Activated T-cell treated with anti-CD3 and anti-CD28 coated beads, Interleukin-2, amount 50 U/mL, for 72 hours (primary cell): Measurements from ENCODE around the gene STK32C. TPM values are rescaled to one million over a fixed set of nuclear protein-coding genes. Genes with fewer than 3 reads are reported as not detected.

Experiments
- ATAC-seq, 2 donors: fragments of 150-1000 bp; cut with Tn5 transposase; replicated peaks in 1 of 2; 2 replicates each; pipeline ENCODE4 v1.10.0; 2021; ENCODE audit warnings: moderate library complexity in 2 of 2, mild to moderate bottlenecking in 1 of 2
- DNase-seq, 2 donors: peaks; one replicate each; pipeline ENCODE4 v3.0.0; 2021 to 2022; ENCODE audit warnings: mixed read lengths in 1 of 2
- H3K27ac Mint-ChIP-seq: one replicate; pipeline ENCODE4 v1.8.0; 2022; ENCODE audit warnings: mild to moderate bottlenecking, moderate library complexity, mixed read lengths
- H3K27me3 Mint-ChIP-seq: one replicate; pipeline ENCODE4 v1.8.0; 2022; ENCODE audit warnings: low read depth, mixed read lengths
- H3K36me3 Mint-ChIP-seq, 2 donors: one replicate each; pipeline ENCODE4 v1.8.0; 2022; ENCODE audit warnings: mixed read lengths in 2 of 2, mild to moderate bottlenecking in 1 of 2; ENCODE audit not compliant: insufficient read depth in 2 of 2
- H3K4me1 Mint-ChIP-seq: one replicate; pipeline ENCODE4 v1.8.0; 2022; ENCODE audit warnings: low read depth, mixed read lengths
- H3K4me3 Mint-ChIP-seq, 2 donors: one replicate each; pipeline ENCODE4 v1.8.0; 2022; ENCODE audit warnings: mild to moderate bottlenecking in 2 of 2, mixed read lengths in 2 of 2, moderate library complexity in 2 of 2
- H3K9me3 Mint-ChIP-seq, 2 donors: one replicate each; pipeline ENCODE4 v1.8.0; 2022; ENCODE audit warnings: mixed read lengths in 2 of 2
- total RNA-seq, 2 donors: library from RNA; stranded (reverse); gene quantifications; one replicate each; pipeline ENCODE4 v1.2.3, GENCODE V29; 2022

The STK32C gene
- total RNA-seq, 2 donors from 2014 or later: 17.2 to 22.7 TPM

GRCh38 chr10:132309879-132310591 is 2.3 kb upstream of the STK32C start:
- H3K9me3 Mint-ChIP-seq: peaks cover 0 to 3% of the 10 kb centered on the region in 2 donors
- H3K4me1 Mint-ChIP-seq: peaks cover 19% of the 10 kb centered on the region
- H3K36me3 Mint-ChIP-seq: peaks cover 1 to 2% of the 10 kb centered on the region in 2 donors
- H3K27ac Mint-ChIP-seq: no peak overlapping the region
- peak overlapping the region in 1 of 2 donors; percentile 15 for H3K4me3 Mint-ChIP-seq
- DNase-seq (no peak), ATAC-seq (no peak)
- peaks cover 4% of the 10 kb centered on the region for H3K27me3 Mint-ChIP-seq

GRCh38 chr10:132309471-132309865 is 1.7 kb upstream of the STK32C start:
- Mint-ChIP-seq H3K4me1 (peaks cover 19% of the 10 kb centered on the region), H3K27ac (no peak overlapping the region), H3K4me3 (peak overlapping the region; percentile 15 to 68), H3K9me3 (peaks cover 0 to 3% of the 10 kb centered on the region in 2 donors), H3K36me3 (peaks cover 1 to 2% of the 10 kb centered on the region in 2 donors), H3K27me3 (peaks cover 4% of the 10 kb centered on the region)
- DNase-seq (no peak), ATAC-seq (no peak)

- DNase-seq: peak in 1 of 2 donors; percentile 23
- no peak overlapping the region for H3K27ac Mint-ChIP-seq
- peaks cover 0 to 1% of the 10 kb centered on the region in 2 donors for H3K36me3 Mint-ChIP-seq
- H3K4me1 Mint-ChIP-seq: peaks cover 19% of the 10 kb centered on the region
- ATAC-seq: no peak
- H3K9me3 Mint-ChIP-seq: no peaks in the 10 kb centered on the region
- peak overlapping the region; percentile 62 to 68 for H3K4me3 Mint-ChIP-seq
- peaks cover 4% of the 10 kb centered on the region for H3K27me3 Mint-ChIP-seq
Measured at GRCh38 chr10:132308587-132309470, 1.1 kb upstream of the STK32C start.

- ATAC-seq (peak; percentile 13 to 23), DNase-seq (peak; percentile 33 to 38)
- H3K9me3 Mint-ChIP-seq: no peaks in the 10 kb centered on the region
- H3K36me3 Mint-ChIP-seq: peaks cover 0 to 1% of the 10 kb centered on the region in 2 donors
- H3K4me1 Mint-ChIP-seq: peaks cover 19% of the 10 kb centered on the region
- no peak overlapping the region for H3K27ac Mint-ChIP-seq
- peaks cover 4% of the 10 kb centered on the region for H3K27me3 Mint-ChIP-seq
- H3K4me3 Mint-ChIP-seq: peak overlapping the region; percentile 95
Measured at GRCh38 chr10:132306864-132307751, 642 bp downstream of the STK32C start.

GRCh38 chr10:132306343-132306685 is 1.4 kb downstream of the STK32C start:
- Mint-ChIP-seq H3K4me1 (peaks cover 19% of the 10 kb centered on the region), H3K9me3 (no peaks in the 10 kb centered on the region), H3K36me3 (peaks cover 0 to 1% of the 10 kb centered on the region in 2 donors), H3K27ac (no peak overlapping the region), H3K4me3 (peak overlapping the region; percentile 95), H3K27me3 (peaks cover 4% of the 10 kb centered on the region)
- DNase-seq (no peak), ATAC-seq (no peak)

- Mint-ChIP-seq H3K27ac (no peak overlapping the region), H3K4me3 (peak overlapping the region; percentile 95), H3K27me3 (peaks cover 4% of the 10 kb centered on the region), H3K9me3 (no peaks in the 10 kb centered on the region), H3K36me3 (peaks cover 0 to 1% of the 10 kb centered on the region in 2 donors), H3K4me1 (peaks cover 20% of the 10 kb centered on the region)
- no peak for ATAC-seq
- DNase-seq: no peak
Measured at GRCh38 chr10:132305654-132306342, 2.0 kb downstream of the STK32C start.

GRCh38 chr10:132304756-132305509 is 2.8 kb downstream of the STK32C start:
- peaks cover 24% of the 10 kb centered on the region for H3K4me1 Mint-ChIP-seq
- no peak overlapping the region for H3K27ac Mint-ChIP-seq
- no peak overlapping the region for H3K4me3 Mint-ChIP-seq
- H3K36me3 Mint-ChIP-seq: peaks cover 0 to 1% of the 10 kb centered on the region in 2 donors
- ATAC-seq (no peak), DNase-seq (no peak)
- peaks cover 4% of the 10 kb centered on the region for H3K27me3 Mint-ChIP-seq
- no peaks in the 10 kb centered on the region for H3K9me3 Mint-ChIP-seq

GRCh38 chr10:132303361-132304115 is 4.2 kb downstream of the STK32C start:
- no peak for ATAC-seq
- Mint-ChIP-seq H3K9me3 (no peaks in the 10 kb centered on the region), H3K36me3 (peaks cover 0 to 1% of the 10 kb centered on the region in 2 donors), H3K27ac (no peak overlapping the region), H3K4me3 (no peak overlapping the region), H3K27me3 (no peaks in the 10 kb centered on the region), H3K4me1 (peaks cover 19% of the 10 kb centered on the region)
- no peak for DNase-seq

GRCh38 chr10:132302421-132303310 is 5.1 kb downstream of the STK32C start:
- Mint-ChIP-seq H3K4me1 (peaks cover 19% of the 10 kb centered on the region), H3K9me3 (no peaks in the 10 kb centered on the region), H3K36me3 (peaks cover 0 to 1% of the 10 kb centered on the region in 2 donors), H3K4me3 (no peak overlapping the region), H3K27ac (no peak overlapping the region), H3K27me3 (no peaks in the 10 kb centered on the region)
- DNase-seq (no peak), ATAC-seq (no peak)

GRCh38 chr10:132301371-132302330 is 6.1 kb downstream of the STK32C start:
- H3K27ac Mint-ChIP-seq: no peak overlapping the region
- no peak for DNase-seq
- H3K27me3 Mint-ChIP-seq: no peaks in the 10 kb centered on the region
- no peaks in the 10 kb centered on the region for H3K9me3 Mint-ChIP-seq
- no peaks in the 10 kb centered on the region for H3K36me3 Mint-ChIP-seq
- peaks cover 15% of the 10 kb centered on the region for H3K4me1 Mint-ChIP-seq
- ATAC-seq: no peak
- no peak overlapping the region for H3K4me3 Mint-ChIP-seq
